Stimulated activated CD4-positive, alpha-beta T cell treated with anti-CD3 and anti-CD28 coated beads, TNF-alpha, amount 100 ng/mL, for 24 hours (primary cell): ENCODE measurements around the gene LRRC3C.

Experiments
- DNase-seq, 3 experiments: peaks; one replicate each; pipeline ENCODE4 v3.0.0-alpha.2; 2020; ENCODE audit warnings: low read depth in 3 of 3

Gene LRRC3C

GRCh38 chr17:39923836-39924690, 3.5 kb upstream of the LRRC3C start:
- DNase-seq: no peak

DNA sequence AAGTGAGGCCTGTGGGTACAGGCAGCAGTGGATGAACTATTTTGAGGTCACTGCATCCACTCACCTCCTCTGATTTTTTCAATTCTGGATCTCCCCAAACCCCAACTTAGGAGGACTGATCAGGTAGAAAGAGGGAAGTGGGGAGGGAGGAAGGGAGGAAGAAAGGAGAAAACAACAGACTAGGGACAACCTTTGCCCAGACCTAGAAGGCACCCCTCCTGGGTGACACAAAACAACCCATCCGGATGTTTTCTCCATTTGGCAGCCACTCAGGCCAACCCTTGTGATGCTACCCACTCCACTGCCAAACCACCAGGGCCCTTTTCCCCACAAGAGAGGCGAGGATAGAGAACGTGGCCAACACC, 2.9 kb upstream of the LRRC3C start:
- DNase-seq: no peak

- no peak for DNase-seq
Observed at GRCh38 chr17:39925282-39926134, 2.0 kb upstream of the LRRC3C start.

DNA sequence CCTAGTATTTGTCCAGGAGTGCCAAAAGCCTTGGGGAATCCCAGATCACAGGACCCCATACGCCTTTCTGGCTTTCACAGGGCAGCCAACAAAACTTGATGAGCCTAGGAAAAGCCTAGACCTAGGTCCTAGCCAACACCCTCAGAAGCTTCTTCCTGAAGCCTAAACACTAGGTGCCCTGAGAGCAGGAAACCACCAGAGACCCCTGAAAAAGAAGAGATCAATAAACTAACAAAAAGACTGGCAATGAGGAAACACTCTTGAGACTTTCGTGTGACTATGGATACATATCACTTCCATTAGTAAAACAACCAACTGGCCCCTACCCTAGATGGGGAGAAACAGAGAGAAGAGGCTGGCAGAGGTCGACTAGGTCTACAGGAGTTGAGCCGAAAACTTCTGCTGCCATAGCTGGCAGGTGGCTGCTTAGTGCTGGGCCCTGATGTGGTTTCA, 1.4 kb upstream of the LRRC3C start:
- DNase-seq: no peak

DNA sequence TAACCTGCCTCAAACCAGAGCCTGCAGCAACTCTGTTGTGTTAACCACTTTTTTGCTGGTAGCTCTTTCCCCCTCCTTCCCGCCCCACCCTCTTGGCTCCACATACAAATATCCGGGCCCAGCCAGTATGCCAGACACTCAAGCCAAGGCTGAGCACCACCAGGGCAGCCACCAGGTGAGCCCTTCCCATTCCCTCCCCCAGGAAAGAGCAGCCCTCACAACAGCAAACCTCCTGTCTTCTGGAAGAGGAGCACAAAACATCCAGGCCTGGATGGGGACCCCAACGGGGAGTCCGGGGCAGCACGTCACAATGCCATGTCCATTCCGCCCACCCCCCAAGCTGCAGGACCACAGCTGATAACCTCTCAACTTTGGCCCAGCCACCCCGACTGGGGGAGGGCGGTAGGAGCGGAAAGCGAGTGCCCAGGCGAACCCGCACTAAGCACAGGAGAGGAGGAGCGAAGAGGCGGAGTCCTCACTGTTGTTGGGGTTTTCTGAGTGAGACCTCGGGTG, 888 bp upstream of the LRRC3C start:
- DNase-seq: peak in 1 of 3 experiments; percentile 55

GRCh38 chr17:39927929-39928857, 661 bp downstream of the LRRC3C start:
- no peak for DNase-seq

DNA sequence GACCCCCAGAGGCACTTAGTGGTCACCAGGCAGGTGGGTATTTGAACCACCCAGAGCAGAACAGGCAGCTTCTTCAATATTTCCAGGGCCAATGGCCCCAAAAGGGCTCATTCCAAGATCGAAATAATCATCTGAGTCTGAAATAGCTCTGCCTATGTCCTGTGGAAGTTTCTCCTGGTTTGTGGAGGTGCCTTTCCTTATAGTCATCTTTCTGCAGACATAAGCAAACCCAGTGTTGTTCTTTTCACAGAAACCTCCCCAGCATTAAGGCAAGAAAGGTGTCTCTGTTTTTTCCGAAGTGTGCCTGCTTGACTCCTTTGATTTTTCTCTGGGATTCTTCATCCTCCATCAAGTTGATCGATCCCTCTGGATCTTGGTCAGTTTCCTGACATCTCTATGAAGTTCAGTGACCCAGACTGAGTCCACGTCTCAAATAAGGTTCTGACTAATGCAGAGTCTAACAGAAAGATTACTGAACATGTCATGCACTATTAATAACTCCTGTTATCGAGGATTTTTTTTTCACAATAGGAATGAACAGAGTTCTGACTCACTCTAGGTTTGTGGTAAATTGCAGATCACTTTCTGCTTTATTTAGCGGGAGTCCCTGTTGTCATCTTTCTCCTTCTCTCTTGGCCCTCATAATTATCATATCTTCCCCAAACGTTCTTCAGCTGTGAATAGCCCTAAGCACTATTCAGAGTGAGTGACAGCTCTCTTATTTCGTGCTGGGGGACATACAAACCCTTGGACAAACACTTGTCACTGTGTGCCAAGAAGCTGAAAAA, 1.5 kb downstream of the LRRC3C start:
- DNase-seq: no peak

GRCh38 chr17:39929646-39930407, 2.3 kb downstream of the LRRC3C start:
- DNase-seq: no peak

- no peak for DNase-seq
Observed at GRCh38 chr17:39933912-39934311, 6.4 kb downstream of the LRRC3C start.

DNA sequence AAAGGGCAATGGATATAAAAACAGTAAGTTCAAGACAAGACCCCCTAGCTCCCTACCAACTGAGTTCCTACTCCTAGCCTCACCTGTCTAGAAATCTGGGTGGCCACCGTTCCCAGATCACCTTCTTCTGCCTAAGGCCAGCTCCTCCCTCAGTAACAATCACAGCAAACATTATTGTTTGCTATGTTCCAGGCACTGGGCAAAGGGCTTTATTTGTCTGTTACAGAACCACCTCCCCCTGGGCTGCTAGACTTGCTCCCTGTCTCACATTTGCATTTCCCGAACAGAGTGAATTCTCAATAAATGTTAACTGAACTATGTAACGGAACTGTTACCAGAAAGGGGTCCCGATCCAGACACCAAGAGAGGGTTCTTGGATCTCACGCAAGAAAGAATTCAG, 6.8 kb downstream of the LRRC3C start:
- no peak for DNase-seq

- no peak for DNase-seq
Observed at GRCh38 chr17:39935909-39936308, 8.4 kb downstream of the LRRC3C start.

DNA sequence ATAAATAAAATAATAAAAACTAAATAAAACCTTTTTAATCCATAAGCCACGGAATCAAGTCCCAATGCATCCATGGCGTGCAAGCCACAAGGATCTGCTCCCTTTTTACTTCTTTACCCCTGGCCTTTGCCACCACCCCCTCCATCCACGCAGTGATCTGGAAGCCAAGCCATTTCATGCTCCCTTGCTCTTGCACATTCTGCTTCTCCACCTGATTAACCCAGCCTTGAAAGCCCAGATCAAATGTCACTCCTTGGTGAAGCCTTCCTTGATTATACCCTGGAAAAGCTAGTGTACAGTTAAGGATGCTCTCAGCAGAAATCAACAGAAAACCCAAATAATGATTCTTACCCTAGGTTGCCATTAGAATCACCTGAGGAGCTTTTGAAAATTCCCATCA, 9.9 kb downstream of the LRRC3C start:
- DNase-seq: no peak

DNA sequence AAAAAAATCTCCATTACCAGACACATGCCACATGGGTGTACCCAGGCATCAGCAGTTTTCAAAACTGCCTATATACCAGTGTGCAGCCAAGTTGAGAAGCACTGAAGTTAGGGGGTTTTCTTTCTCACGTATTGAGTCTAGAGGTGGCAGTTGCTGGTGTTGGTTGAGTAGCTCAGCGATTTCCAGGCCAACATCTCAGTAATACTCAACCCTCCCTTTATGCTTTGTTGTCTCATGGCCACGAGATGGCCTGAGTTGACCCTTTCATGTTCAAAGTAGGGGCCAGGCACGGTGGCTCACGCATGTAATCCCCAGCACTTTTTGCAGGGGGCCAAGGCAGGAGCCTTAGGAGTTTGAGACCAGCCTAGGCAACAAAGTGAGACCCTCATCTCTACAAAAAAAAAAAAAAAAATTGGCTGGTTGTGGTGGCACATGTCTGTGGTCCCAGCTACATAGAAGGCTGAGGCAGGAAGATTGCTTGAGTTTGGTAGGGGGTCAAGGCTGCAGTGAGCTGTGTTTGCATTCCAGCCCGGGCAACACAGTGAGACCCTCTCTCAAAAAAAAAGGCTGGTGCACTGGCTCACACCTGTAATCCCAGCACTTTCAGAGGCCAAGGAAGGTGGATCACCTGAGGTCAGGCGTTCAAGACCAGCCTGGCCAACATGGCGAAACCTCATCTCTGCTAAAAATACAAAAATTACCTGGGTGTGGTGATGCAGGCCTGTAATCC, 10.8 kb downstream of the LRRC3C start:
- DNase-seq: no peak

DNA sequence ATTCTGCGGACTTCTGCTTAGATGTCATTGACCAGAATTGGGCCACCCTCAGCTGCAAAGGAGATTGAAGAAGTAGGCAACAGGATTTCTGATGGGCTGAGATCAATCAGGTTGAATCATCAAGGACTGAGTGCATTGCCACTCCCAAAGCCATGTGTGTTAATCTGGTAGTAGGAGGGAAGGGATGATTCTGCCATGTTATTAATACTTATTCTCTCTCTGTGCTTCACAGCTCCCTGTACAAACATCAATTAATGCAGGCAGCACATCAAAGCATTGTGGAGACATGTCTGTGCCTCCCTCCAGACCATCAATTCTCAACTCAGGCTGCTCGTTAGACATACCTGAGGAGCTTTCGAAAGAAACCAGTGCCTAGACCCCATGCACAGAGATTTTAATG, 11.6 kb downstream of the LRRC3C start:
- no peak for DNase-seq

DNA sequence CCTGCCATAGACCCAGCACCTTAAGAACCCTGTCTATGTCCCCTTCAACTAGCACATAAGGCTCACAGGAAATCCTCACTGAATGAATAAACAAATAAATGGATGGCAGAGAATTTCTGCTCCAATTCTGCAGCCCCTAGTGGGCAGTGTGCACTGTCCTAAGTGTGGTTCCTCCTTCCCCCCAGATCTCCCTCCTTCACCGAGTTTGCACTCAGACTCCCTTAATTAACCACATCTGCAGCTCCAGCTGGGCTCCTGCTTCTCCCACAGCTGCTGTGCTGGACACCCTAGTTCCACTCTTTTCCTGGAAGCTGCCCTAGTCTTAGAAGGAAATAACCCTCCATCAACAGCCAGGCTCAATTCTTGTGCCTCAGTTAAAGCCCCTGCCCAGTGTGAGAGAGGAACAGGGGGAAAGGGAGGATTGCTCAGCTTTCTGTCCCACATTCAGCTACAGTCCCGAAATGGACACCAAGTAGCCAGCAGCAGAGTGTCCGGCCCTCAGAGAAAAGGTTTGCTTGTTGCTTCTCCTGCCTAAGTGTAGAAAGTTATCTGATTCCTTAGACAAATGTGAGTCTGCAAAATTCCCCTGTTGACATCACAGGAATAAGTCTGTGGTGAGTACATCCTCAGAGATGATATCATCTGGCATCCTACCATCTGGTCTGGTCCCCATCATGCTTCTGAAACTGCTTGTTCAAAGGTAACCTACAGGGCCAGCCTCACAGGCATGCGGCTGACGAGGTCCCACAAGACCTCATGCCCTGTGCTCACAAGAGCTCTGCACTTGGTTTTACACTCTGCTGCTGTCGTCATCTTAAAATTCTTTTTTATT, 12.3 kb downstream of the LRRC3C start:
- DNase-seq: peak in 1 of 3 experiments; percentile 43

DNA sequence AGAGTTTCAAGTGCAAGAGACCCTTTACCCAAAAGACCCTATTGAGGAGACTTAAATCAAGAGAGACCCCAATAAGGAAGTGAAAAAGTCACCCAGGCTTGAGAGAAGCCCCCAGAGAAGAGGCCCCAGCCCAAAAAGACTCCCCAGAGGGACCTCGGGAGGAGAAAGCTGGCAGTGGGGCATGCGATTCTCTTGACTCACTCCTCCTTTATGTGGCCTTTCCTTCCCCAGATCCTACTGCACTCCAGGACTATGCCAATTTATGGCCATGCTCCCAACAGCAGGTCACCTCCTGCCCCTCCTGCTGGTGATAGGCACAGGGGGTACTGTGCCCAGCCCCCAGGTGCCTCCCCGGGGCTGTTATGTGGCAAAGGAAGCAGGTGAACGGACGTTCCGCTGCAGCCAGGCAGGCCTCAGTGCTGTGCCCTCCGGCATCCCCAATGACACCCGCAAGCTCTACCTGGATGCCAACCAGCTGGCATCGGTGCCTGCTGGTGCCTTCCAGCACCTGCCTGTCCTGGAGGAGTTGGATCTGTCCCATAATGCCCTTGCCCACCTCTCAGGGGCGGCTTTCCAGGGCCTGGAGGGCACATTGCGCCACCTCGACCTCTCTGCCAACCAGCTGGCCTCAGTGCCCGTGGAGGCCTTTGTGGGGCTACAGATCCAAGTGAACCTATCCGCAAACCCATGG, 16.3 kb downstream of the LRRC3C start:
- DNase-seq: no peak

DNA sequence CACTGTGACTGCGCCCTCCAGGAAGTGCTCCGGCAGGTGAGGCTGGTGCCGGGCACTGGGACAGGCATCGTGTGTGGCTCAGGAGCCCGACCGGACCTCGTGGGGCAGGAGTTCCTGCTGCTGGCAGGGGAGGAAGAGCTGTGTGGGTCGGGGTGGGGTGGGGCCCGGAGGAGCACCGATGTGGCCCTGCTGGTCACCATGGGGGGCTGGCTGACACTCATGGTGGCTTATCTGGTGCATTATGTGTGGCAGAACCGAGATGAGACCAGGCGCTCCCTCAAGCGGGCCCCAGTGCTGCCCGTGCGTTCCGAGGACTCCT, 16.8 kb downstream of the LRRC3C start:
- no peak for DNase-seq
